HG03095 (cell line): ENCODE data around the gene PDZD2.
"Not testable (repeated sequence)": the region's sequence is repeated elsewhere in the genome, so short reads cannot be mapped to it uniquely, and the experiment has no call there.

Experiments used
- ATAC-seq: cut with Tn5 transposase; IDR thresholded peaks from one replicate; pipeline ENCODE4 v1.9.1; 2021; ENCODE audit warnings: moderate library complexity; ENCODE audit not compliant: unreplicated experiment

Gene PDZD2

GRCh38 chr5:31731710-31732301 lies 92.9 kb downstream of the PDZD2 start:
- no peak for ATAC-seq

- not testable (repeated sequence) for ATAC-seq
These were observed 93.9 kb downstream of the PDZD2 start for GRCh38 chr5:31732821-31733220.

- no peak for ATAC-seq
These were observed 94.4 kb downstream of the PDZD2 start for GRCh38 chr5:31733371-31733770.

- ATAC-seq, result no peak
These were observed 97.2 kb downstream of the PDZD2 start for GRCh38 chr5:31736127-31736526.

GRCh38 chr5:31738199-31738598 lies 99.3 kb downstream of the PDZD2 start:
- ATAC-seq, result no peak

GRCh38 chr5:31741496-31741895 lies 102.6 kb downstream of the PDZD2 start:
- ATAC-seq, result no peak

- ATAC-seq, result no peak
These were observed 104.7 kb downstream of the PDZD2 start for GRCh38 chr5:31743678-31744077.

GRCh38 chr5:31748458-31749172 lies 109.7 kb downstream of the PDZD2 start:
- no peak for ATAC-seq

- no peak for ATAC-seq
These were observed 111.3 kb downstream of the PDZD2 start for GRCh38 chr5:31750215-31750614.

- ATAC-seq, result no peak
These were observed 112.7 kb downstream of the PDZD2 start for GRCh38 chr5:31751610-31752009.

GRCh38 chr5:31753700-31754357 lies 114.9 kb downstream of the PDZD2 start:
- ATAC-seq, result no peak

GRCh38 chr5:31754358-31754704 lies 115.4 kb downstream of the PDZD2 start:
- no peak for ATAC-seq

- ATAC-seq, result no peak
These were observed 116.1 kb downstream of the PDZD2 start for GRCh38 chr5:31754741-31755675.

- ATAC-seq, result no peak
These were observed 116.8 kb downstream of the PDZD2 start for GRCh38 chr5:31755676-31756230.

- no peak for ATAC-seq
These were observed 118.9 kb downstream of the PDZD2 start for GRCh38 chr5:31757806-31758205.

- no peak for ATAC-seq
These were observed 120.0 kb downstream of the PDZD2 start for GRCh38 chr5:31758803-31759425.

- no peak for ATAC-seq
These were observed 121.0 kb downstream of the PDZD2 start for GRCh38 chr5:31759925-31760324.

- ATAC-seq, result no peak
These were observed 122.9 kb downstream of the PDZD2 start for GRCh38 chr5:31761877-31762276.

- ATAC-seq, result no peak
These were observed 124.5 kb downstream of the PDZD2 start for GRCh38 chr5:31763424-31763823.

GRCh38 chr5:31764687-31765086 lies 125.8 kb downstream of the PDZD2 start:
- not testable (repeated sequence) for ATAC-seq
